ENCODE results near the gene SUSD3. TPM values are rescaled to one million over a fixed set of nuclear protein-coding genes. Genes with fewer than 3 reads are reported as not detected.

The SUSD3 gene
- total and polyA plus RNA-seq, 2 donors from 2014 or later, result 12.2 to 34.6 TPM

GRCh38 chr9:93057703-93058354 lies 672 bp upstream of the SUSD3 start:
- Histone ChIP-seq H3K4me1 (ENCODE audit: control insufficient read depth in 2 of 3, insufficient read depth in 2 of 3, low read depth in 1 of 3, low read length in 3 of 3) (peaks cover 0 to 27% (median 16%) of the 10 kb centered on the region in 3 donors), H3K9me3 (ENCODE audit: control insufficient read depth in 2 of 3, insufficient read depth in 1 of 3, low read length in 3 of 3) (no peaks in the 10 kb centered on the region), H3K9ac (ENCODE audit: low read length in 3 of 3) (no peak overlapping the region), H3K4me3 (ENCODE audit: low read length in 3 of 3) (no peak overlapping the region), H3K27me3 (ENCODE audit: control insufficient read depth, insufficient read depth, low read length) (no peaks in the 10 kb centered on the region), H3K27ac (ENCODE audit: low read depth in 2 of 2, low read length in 2 of 2) (peak overlapping the region; percentile 40 to 55), H3K36me3 (ENCODE audit: control insufficient read depth in 2 of 3, insufficient read depth in 3 of 3, low read length in 3 of 3) (no peaks in the 10 kb centered on the region)
- FAIRE-seq (no peak), DNase-seq (peak in 2 of 5 donors; percentile 63 to 70)
- TF ChIP-seq CTCF (IDR thresholded peaks at IDR 0.05; ENCODE audit: borderline replicate concordance, extremely low read depth, insufficient read depth), result no peak
- intact Hi-C loops (cut with DNase I), result no loop called here

GRCh38 chr9:93059011-93059714 lies 662 bp downstream of the SUSD3 start:
- Histone ChIP-seq H3K4me3 (ENCODE audit: low read length in 3 of 3) (peak overlapping the region in 2 of 3 donors; percentile 59 to 62), H3K4me1 (ENCODE audit: control insufficient read depth in 2 of 3, insufficient read depth in 2 of 3, low read depth in 1 of 3, low read length in 3 of 3) (peaks cover 0 to 32% (median 16%) of the 10 kb centered on the region in 3 donors), H3K27me3 (ENCODE audit: control insufficient read depth, insufficient read depth, low read length) (no peaks in the 10 kb centered on the region), H3K9ac (ENCODE audit: low read length in 3 of 3) (peak overlapping the region in 1 of 3 donors; percentile 47), H3K9me3 (ENCODE audit: control insufficient read depth in 2 of 3, insufficient read depth in 1 of 3, low read length in 3 of 3) (no peaks in the 10 kb centered on the region), H3K36me3 (ENCODE audit: control insufficient read depth in 2 of 3, insufficient read depth in 3 of 3, low read length in 3 of 3) (no peaks in the 10 kb centered on the region), H3K27ac (ENCODE audit: low read depth in 2 of 2, low read length in 2 of 2) (peak overlapping the region; percentile 25 to 58)
- intact Hi-C loops (cut with DNase I), result no loop called here
- DNase-seq, result peak in 2 of 5 donors; percentile 69 to 76
- no peak for TF ChIP-seq CTCF (IDR thresholded peaks at IDR 0.05; ENCODE audit: borderline replicate concordance, extremely low read depth, insufficient read depth)
- no peak for FAIRE-seq

GRCh38 chr9:93059715-93060578 lies 1.4 kb downstream of the SUSD3 start:
- no peaks in the 10 kb centered on the region for H3K27me3 ChIP-seq (ENCODE audit: control insufficient read depth, insufficient read depth, low read length)
- peak overlapping the region in 2 of 3 donors; percentile 59 to 62 for H3K4me3 ChIP-seq (ENCODE audit: low read length in 3 of 3)
- H3K27ac ChIP-seq (ENCODE audit: low read depth in 2 of 2, low read length in 2 of 2), result peak overlapping the region; percentile 49 to 58
- no peak for TF ChIP-seq CTCF (IDR thresholded peaks at IDR 0.05; ENCODE audit: borderline replicate concordance, extremely low read depth, insufficient read depth)
- no peaks in the 10 kb centered on the region for H3K36me3 ChIP-seq (ENCODE audit: control insufficient read depth in 2 of 3, insufficient read depth in 3 of 3, low read length in 3 of 3)
- peaks cover 0 to 32% (median 16%) of the 10 kb centered on the region in 3 donors for H3K4me1 ChIP-seq (ENCODE audit: control insufficient read depth in 2 of 3, insufficient read depth in 2 of 3, low read depth in 1 of 3, low read length in 3 of 3)
- FAIRE-seq (no peak), DNase-seq (peak in 2 of 5 donors; percentile 52 to 63)
- intact Hi-C loops (cut with DNase I), result no loop called here
- no peaks in the 10 kb centered on the region for H3K9me3 ChIP-seq (ENCODE audit: control insufficient read depth in 2 of 3, insufficient read depth in 1 of 3, low read length in 3 of 3)
- peak overlapping the region in 1 of 3 donors; percentile 47 for H3K9ac ChIP-seq (ENCODE audit: low read length in 3 of 3)

All from kidney (tissue), 14 donors.